ENCODE measurements around the gene RGMB.
A peak's percentile ranks its signal among the peaks of the same experiment; 100 is the strongest.
"Not testable (repeated sequence)": the region's sequence is repeated elsewhere in the genome, so short reads cannot be mapped to it uniquely, and the experiment has no call there.

RGMB gene, protein sequence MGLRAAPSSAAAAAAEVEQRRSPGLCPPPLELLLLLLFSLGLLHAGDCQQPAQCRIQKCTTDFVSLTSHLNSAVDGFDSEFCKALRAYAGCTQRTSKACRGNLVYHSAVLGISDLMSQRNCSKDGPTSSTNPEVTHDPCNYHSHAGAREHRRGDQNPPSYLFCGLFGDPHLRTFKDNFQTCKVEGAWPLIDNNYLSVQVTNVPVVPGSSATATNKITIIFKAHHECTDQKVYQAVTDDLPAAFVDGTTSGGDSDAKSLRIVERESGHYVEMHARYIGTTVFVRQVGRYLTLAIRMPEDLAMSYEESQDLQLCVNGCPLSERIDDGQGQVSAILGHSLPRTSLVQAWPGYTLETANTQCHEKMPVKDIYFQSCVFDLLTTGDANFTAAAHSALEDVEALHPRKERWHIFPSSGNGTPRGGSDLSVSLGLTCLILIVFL

DNA sequence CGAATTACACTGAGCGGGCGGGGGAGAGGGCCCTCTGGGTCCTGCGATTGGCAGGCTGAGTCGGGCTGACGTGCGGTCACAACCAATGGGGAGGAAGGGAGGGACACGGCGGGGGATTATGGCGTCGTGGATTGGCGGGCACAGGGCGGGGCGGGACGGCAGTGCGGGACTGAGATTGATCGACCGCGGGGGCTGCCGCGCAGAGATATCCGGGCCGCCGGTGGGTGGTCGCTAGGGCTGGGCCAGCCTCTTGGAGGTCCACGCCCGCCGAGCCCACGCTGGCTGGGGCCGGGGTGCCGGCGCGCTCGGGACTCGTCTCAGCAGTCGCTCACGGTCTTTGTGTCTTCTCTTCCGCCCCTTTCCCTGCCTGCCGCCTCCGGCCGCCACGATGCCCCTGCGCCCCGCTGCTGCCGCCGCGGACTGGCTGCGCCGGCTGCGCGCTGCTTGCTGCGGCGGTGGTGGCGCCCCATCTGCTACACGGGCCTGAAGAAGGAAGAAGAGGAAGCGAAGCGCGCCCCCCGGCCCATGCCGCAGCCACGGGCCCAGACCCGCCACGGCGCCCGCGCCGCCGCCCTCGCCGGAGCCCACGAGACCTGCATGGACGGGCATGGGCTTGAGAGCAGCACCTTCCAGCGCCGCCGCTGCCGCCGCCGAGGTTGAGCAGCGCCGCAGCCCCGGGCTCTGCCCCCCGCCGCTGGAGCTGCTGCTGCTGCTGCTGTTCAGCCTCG is at the start of gene RGMB:
Gene RGMB (plus strand): TSS at position 200 of the 728 bp plus-strand sequence. CDS start 408 bp downstream, at position 608.
- peak; percentile 48 to 82 (median 59) for DNase-seq (ENCODE audit: low read depth in 2 of 3, low spot score in 2 of 3)

DNA sequence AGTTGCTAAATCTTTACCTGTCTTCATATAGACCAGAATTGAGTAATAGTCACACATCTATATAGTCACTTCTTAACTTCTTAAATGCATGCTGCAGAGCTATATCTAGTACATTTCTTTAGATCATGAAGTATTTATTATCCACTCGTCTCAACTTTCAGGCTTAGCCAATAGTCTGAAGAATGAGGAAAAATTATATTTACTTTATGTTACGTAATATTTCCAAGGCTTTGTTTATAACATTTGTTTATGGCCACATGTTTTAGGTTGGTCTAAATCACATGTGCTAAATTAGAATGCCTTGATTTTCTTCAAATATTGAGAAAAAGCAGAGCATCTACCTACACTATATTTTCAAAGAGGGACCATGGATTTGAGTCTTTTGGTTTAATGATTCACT is 47.2 kb upstream of the RGMB start:
- no peak for DNase-seq (ENCODE audit: low read depth in 2 of 3, low spot score in 2 of 3)

DNA sequence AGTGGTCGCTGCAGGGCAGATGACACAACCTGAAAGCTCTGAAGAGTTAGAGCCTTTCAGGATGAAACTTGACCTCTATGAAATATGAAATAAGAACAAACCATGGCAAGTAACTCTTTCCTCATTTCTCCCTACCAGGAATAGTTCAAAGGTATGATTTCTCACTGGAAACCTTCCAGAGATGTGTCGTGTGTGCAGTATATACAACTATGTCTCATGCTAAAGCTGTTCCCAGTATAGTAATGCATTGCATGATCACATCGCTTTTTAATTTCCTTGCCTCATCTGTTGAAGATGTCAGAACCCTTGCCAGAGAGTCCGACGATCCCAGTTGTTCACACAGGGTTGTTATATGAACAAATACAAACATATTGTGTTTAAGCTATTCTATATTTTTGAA is 45.8 kb upstream of the RGMB start:
- DNase-seq (ENCODE audit: low read depth in 2 of 3, low spot score in 2 of 3): no peak

DNA sequence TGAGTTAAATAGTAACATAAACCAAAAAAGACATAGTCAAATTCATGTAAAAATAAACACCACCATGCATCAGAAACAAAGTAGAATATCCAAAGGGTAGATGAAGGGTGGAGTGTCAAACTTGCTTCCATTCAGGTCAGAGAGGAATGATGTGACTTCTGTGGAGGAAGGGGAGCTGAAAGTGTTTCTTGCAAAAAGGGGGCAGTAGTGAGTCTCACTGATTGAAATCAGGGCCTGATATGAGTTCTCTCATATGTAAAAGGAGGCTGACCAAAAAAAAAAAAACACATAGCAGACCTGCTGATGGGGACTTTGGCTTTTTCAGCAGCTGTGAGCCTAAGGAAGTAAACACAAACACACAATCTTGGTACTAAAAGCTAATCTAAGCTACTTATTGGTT is 38.8 kb upstream of the RGMB start:
- no peak for DNase-seq (ENCODE audit: low read depth in 2 of 3, low spot score in 2 of 3)

DNA sequence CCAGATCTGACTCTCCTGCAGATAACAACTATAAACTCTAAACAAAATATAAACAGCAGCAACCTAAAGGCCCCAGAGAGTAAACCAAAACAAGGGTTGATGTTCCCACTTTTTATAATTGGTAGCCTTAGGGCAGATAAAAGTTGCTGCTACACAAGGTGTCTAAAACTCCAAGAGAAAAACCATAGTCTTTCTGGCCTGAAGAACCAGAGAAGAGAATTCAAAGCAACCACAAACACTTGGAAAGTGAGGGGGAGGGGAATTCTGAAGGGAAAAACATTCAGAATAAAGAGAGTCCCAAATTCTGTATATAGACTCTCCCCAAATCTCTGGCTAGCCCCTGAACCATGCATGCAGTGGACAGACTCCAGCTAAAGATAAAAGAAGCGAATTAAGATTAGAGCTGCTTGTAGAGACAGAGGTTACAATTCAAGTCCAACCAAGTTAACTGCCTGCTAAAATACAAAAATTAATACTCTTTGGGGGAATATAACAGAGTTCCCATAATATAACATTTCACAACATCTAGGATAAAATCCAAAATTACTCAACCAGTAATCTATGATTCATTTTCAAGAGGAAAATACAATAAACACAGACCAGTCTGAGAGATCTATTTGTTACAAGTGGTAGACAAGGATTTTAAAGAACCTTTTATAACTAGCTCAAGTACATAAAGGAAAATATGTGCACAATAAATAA is 37.5 kb upstream of the RGMB start:
- no peak for DNase-seq (ENCODE audit: low read depth in 2 of 3, low spot score in 2 of 3)

DNA sequence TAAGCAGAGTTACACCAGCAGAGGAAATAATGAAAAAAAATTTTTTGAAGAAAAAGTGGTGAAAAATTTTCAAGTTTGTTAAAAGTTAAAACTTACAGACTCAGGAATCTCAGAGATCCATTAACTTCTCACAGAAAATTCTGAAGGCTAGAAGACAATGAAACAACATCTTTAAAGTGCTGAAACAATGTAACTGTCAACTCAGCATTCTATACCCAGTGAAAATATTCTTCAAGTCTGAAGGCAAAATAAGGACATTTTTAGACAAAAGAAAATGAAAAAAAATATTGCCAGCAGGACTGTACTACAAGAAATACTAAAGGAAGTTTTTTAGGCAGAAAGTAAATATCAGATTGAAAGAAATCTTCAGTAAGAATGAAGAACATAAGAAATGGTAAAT is 36.7 kb upstream of the RGMB start:
- no peak for DNase-seq (ENCODE audit: low read depth in 2 of 3, low spot score in 2 of 3)

DNA sequence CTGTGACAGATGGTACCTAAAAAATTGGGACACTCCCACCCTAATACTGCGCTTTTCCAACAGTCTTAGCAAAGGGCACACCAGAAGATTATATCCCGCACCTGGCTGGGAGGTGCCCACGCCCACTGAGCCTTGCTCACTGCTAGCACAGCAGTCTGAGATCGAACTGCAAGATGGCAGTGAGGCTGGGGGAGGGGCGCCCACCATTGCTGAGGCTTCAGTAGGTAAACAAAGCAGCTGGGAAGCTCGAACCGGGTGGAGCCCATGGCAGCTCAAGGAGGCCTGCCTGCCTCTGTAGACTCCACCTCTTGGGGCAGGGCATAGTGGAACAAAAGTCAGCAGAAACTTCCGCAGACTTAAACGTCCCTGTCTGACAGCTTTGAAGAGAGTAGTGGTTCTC is 36.0 kb upstream of the RGMB start:
- DNase-seq (ENCODE audit: low read depth in 2 of 3, low spot score in 2 of 3): not testable (repeated sequence)

DNA sequence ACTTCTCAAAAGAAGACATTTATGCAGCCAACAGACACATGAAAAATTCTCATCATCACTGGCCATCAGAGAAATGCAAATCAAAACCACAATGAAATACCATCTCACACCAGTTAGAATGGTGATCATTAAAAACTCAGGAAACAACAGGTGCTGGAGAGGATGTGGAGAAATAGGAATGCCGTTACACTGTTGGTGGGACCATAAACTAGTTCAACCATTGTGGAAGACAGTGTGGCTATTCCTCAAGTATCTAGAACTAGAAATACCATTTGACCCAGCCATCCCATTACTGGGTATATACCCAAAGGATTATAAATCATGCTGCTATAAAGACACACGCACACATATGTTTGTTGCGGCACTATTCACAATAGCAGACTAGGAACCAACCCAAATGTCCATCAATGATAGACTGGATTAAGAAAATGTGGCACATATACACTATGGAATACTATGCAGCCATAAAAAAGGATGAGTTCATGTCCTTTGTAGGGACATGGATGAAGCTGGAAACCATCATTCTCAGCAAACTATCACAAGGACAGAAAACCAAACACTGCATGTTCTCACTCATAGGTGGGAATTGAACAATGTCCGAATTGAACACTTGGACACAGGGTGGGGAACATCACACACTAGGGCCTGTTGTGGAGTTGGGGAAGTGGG is 34.8 kb upstream of the RGMB start:
- not testable (repeated sequence) for DNase-seq (ENCODE audit: low read depth in 2 of 3, low spot score in 2 of 3)

DNA sequence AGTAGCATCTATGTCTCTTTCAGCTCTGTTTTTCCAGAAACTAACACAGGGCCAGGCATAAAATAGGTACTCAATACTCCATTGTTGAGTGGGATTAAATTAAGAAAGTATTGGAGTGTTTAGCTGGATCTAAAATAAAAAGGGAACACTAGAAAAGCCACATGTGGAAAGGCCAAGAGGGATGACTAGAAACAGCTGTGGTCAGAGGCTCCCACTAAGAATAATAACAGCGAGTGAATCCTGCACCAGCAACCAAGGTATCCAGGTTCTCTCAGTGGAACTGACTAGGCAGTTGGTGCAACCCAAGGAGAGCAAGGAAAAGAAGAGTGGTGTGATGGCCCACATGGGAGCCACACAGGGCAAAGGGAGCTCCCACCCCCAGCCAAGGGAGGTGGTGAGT is 31.5 kb upstream of the RGMB start:
- DNase-seq (ENCODE audit: low read depth in 2 of 3, low spot score in 2 of 3): no peak

DNA sequence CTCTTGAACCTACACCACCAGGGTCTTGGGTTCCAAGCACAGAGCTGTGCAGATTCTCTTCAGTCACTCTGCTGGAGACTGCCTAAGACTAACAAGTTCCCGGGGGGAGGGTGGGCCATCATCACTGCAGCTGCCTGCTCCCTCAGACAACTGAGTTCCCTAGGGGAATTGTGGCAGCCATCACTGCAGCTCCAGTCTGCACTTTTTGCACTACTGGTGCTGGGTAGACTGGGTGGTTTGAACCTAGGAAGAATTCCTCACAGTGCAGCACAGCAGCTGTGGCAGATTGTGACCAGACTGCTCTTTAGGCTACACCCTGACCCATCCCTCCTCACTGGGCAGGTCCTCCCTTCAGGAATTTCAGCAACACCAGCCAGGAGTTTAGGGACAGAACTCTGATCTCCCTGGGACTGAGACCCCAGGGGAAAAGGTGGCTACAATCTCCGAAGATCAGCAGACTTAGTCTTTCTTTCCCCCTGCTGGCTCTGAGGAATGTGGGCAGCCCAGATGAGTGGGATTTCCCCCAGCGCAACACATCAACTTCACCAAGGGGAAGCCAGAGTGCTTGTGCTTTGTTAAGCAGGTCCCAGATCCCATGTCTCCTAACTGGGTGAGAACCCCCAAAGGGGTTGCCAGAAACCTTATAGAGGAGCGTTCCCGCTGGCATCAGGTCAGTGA is 30.9 kb upstream of the RGMB start:
- DNase-seq (ENCODE audit: low read depth in 2 of 3, low spot score in 2 of 3): no peak

DNA sequence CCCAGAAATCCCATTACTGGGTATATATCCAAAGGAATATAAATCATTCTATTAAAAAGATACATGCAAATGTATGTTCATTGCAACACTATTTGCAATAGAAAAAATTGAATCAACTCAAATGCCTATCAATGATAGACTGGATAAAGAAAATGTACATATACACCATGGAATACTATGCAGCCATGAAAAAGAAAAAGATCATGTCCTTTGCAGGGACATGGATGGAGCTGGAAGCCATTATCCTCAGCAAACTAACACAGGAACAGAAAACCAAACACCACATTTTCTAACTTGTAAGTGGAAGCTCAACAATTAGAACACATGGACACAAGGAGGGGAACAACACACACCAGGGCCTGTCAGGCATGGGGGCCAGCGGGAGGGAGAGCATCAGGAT is 25.2 kb upstream of the RGMB start:
- not testable (repeated sequence) for DNase-seq (ENCODE audit: low read depth in 2 of 3, low spot score in 2 of 3)

DNA sequence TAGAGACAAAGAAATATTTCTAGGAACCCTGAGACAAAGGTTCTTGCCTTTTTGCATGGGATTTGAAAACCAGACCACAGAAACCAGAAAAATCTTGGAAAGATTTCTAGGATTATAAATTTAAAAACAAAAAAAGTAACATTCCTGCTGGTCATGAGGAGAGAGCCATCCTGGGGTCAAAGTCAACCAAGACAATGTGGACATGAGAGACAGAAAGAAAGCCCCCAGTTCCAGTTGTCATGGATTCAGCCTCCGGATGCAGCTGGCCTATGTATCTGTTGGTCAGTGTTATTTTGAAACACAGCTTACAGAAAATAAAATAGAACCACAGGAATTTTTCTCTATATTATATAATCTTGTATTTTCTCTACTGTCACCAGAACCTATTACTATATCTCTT is 24.4 kb upstream of the RGMB start:
- no peak for DNase-seq (ENCODE audit: low read depth in 2 of 3, low spot score in 2 of 3)

DNA sequence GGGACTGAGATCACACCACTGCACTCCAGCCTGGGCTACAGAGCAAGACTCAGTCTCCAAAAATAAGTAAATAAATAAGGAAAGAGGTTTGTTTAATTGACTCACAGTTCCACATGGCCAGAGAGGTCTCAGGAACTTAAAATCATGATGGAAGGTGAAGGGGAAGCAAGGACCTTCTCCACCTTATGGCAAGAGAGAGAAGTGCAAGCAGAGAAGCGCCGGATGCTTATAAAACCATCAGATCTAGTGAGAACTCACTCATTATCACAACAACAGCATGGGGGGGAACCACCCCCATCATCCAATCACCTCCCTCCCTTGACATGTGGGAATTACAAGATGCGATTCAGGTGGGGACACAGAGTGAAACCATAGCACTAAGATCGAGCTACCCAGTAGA is 22.8 kb upstream of the RGMB start:
- no peak for DNase-seq (ENCODE audit: low read depth in 2 of 3, low spot score in 2 of 3)

DNA sequence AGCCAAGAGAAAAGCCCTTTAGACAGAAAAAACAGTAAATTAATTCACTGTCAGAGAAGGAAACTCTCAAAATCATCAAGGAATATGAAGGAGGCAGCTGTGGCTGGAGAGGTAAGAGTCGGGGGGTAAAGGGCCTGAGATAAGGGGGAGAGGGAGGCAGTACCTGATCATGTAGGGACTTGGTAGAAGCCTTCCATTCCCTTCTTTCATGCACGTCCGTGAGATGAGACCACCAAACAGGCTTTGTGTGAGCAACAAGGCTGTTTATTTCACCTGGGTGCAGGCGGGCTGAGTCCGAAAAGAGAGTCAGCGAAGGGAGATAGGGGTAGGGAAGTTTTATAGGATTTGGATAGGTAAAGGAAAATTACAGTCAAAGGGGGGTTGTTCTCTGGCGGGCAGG is 21.1 kb upstream of the RGMB start:
- not testable (repeated sequence) for DNase-seq (ENCODE audit: low read depth in 2 of 3, low spot score in 2 of 3)

DNA sequence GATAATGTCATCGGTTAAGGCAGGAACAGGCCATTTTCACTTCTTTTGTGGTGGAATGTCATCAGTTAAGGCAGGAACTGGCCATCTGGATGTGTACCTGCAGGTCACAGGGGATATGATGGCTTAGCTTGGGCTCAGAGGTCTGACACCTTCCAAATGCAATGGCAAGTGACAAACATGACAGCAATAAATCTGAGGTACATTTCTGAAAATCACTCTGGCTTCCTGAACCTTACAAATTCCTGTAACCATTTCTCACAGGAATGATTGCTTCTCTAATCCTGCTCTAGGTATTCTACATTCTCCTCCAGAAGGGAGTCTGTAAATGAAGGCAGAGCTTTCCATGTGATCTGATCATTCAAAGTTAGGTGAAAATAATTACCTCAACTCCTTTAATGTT is 20.7 kb upstream of the RGMB start:
- DNase-seq (ENCODE audit: low read depth in 2 of 3, low spot score in 2 of 3): not testable (repeated sequence)

DNA sequence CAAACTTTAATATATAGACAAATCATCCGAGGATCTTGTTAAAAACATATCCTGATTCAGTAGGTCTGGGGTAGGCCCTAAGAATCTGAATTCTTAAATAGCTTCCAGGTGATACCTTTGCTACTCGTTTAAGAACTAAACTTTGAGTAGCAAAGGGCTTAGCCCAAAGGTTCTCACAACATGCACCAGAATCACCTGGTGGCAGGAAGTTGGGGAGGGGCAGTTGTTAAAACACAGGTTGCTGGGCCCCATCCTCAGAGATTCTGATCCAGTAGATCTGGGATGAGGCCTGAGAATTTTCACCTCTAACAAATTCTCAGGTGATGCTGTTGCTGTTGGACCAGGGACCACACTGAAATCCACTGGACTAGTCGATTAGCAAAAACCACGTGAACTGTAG is 20.0 kb upstream of the RGMB start:
- no peak for DNase-seq (ENCODE audit: low read depth in 2 of 3, low spot score in 2 of 3)

DNA sequence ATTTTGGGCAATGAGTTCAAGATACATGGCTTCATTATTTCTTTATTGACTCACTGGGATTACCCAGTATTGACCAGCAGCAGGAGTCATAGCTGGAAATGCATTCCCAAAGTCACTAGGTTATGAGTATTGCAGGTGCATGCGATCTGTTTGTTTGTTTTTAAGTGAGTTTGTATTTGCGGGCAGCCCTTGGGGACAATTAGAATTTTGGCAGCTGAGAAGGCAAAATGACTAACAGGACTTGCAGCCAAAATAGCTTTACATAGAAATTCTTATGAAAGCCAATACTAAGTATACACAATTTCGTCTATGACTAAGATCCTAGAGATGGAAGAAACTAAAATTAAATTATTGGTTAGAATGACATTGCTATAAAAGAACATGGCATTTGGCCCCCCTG is 18.1 kb upstream of the RGMB start:
- no peak for DNase-seq (ENCODE audit: low read depth in 2 of 3, low spot score in 2 of 3)

DNA sequence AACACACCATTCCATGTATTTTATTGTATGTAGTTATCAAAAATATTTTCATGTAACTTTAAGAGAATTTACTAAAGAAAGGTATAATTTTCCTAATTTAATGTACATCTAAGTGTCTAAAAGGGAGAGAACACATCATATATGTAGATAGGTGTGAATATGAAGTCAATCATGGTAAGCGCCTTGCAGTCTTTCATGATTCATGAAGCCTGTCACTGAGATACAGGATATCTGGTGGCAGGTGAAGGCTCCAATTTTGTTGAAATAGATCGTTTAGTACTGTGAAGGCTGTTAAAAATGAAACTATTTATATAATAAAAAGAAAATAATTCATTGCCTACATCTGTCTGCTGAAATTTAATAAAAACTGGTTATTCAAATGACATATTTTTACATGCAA is 15.5 kb upstream of the RGMB start:
- no peak for DNase-seq (ENCODE audit: low read depth in 2 of 3, low spot score in 2 of 3)

DNA sequence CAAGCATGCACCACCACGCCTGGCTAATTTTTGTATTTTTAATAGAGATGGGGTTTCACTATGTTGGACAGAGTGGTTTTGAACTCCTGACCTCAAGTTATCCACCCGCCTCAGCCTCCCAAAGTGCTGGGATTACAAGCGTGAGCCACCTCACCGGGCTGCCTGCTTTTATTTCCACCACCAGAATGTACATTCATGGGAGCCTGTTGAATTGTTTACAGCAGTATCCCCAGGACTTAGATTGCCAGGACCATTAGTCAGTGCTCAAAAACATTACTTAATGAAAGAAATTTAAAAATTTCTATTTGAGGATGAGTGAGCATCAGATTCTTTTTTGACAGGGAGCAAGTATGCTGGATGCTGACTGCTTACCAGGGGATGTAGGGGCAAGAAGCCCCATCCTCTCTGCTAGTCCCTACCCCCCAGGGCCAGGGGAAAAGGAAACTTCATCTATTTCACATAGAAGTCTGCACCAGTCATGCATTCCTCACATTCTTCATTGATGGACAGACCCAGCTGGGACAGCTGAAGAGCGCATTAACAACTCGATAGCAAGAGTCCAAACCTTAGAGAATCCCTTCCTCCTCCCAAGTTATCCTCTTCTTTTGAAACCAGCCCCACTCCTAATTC is 10.3 kb upstream of the RGMB start:
- DNase-seq (ENCODE audit: low read depth in 2 of 3, low spot score in 2 of 3): no peak

DNA sequence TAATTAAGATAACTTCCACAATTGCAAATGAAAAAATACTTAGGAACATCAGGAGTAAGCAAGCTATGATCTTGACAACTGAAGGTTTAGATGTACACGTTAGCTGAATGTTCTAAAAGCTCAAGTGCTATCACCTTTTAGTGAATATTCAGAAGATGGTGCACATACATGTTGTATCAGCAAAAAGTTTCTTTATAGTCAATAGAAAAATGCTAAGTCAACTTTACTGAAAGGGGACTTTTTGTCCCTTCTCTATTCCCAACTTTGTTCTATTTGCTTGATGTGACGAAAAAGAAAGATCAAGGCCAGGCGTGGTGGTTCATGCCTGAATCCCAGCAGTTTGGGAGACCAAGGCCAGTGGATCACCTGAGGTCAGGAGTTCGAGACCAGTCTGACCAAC is 7.6 kb upstream of the RGMB start:
- DNase-seq (ENCODE audit: low read depth in 2 of 3, low spot score in 2 of 3): no peak
